GM19463 (cell line): Measurements from ENCODE around the gene POMC.
"Not testable (repeated sequence)": the region's sequence is repeated elsewhere in the genome, so short reads cannot be mapped to it uniquely, and the experiment has no call there.

Source experiments
- ATAC-seq: cut with Tn5 transposase; IDR thresholded peaks from one replicate; pipeline ENCODE4 v1.9.1; 2021; ENCODE audit warnings: mild to moderate bottlenecking, moderate library complexity; ENCODE audit not compliant: unreplicated experiment

Gene POMC

GRCh38 chr2:25141120-25141519 is 27.3 kb downstream of the POMC start:
- no peak for ATAC-seq

GRCh38 chr2:25140535-25140934 is 27.8 kb downstream of the POMC start:
- ATAC-seq = not testable (repeated sequence)

GRCh38 chr2:25132693-25133092 is 35.7 kb downstream of the POMC start:
- ATAC-seq = no peak

GRCh38 chr2:25132299-25132635 is 36.1 kb downstream of the POMC start:
- ATAC-seq = no peak

- ATAC-seq = no peak
These were observed 36.6 kb downstream of the POMC start for GRCh38 chr2:25131567-25132298.

- no peak for ATAC-seq
These were observed 37.2 kb downstream of the POMC start for GRCh38 chr2:25131253-25131566.

- no peak for ATAC-seq
These were observed 38.4 kb downstream of the POMC start for GRCh38 chr2:25129901-25130520.

- ATAC-seq = no peak
These were observed 40.7 kb downstream of the POMC start for GRCh38 chr2:25127646-25128045.

GRCh38 chr2:25127071-25127470 is 41.3 kb downstream of the POMC start:
- ATAC-seq = not testable (repeated sequence)

GRCh38 chr2:25125976-25126375 is 42.4 kb downstream of the POMC start:
- no peak for ATAC-seq

GRCh38 chr2:25125189-25125588 is 43.2 kb downstream of the POMC start:
- ATAC-seq = no peak

- no peak for ATAC-seq
These were observed 44.7 kb downstream of the POMC start for GRCh38 chr2:25123682-25124081.

GRCh38 chr2:25122367-25122766 is 46.0 kb downstream of the POMC start:
- no peak for ATAC-seq

GRCh38 chr2:25119263-25119662 is 49.1 kb downstream of the POMC start:
- ATAC-seq = no peak

GRCh38 chr2:25116956-25117355 is 51.4 kb downstream of the POMC start:
- no peak for ATAC-seq

GRCh38 chr2:25115902-25116301 is 52.5 kb downstream of the POMC start:
- ATAC-seq = no peak

GRCh38 chr2:25115249-25115883 is 53.0 kb downstream of the POMC start:
- no peak for ATAC-seq

GRCh38 chr2:25112113-25112512 is 56.3 kb downstream of the POMC start:
- ATAC-seq = no peak
